HG02884 (cell line): ENCODE results near the gene AUTS2.

ENCODE experiments used
- ATAC-seq: cut with Tn5 transposase; IDR thresholded peaks from one replicate; pipeline ENCODE4 v1.9.1; 2021; ENCODE audit warnings: mild to moderate bottlenecking, moderate library complexity; ENCODE audit not compliant: unreplicated experiment

Gene AUTS2

GRCh38 chr7:70495033-70495376 lies 896.7 kb downstream of the AUTS2 start:
- ATAC-seq: no peak

GRCh38 chr7:70497793-70498192 lies 899.5 kb downstream of the AUTS2 start:
- ATAC-seq: no peak

- no peak for ATAC-seq
Measured at GRCh38 chr7:70498232-70498992, 900.1 kb downstream of the AUTS2 start.

- ATAC-seq: no peak
Measured at GRCh38 chr7:70500261-70500660, 902.0 kb downstream of the AUTS2 start.

- no peak for ATAC-seq
Measured at GRCh38 chr7:70502117-70502863, 904.0 kb downstream of the AUTS2 start.

- no peak for ATAC-seq
Measured at GRCh38 chr7:70504254-70504653, 906.0 kb downstream of the AUTS2 start.

GRCh38 chr7:70505468-70505867 lies 907.2 kb downstream of the AUTS2 start:
- no peak for ATAC-seq

- no peak for ATAC-seq
Measured at GRCh38 chr7:70505886-70506285, 907.6 kb downstream of the AUTS2 start.

GRCh38 chr7:70506434-70506833 lies 908.2 kb downstream of the AUTS2 start:
- ATAC-seq: no peak

GRCh38 chr7:70512144-70512543 lies 913.9 kb downstream of the AUTS2 start:
- no peak for ATAC-seq

- no peak for ATAC-seq
Measured at GRCh38 chr7:70512761-70513160, 914.5 kb downstream of the AUTS2 start.

GRCh38 chr7:70520611-70521010 lies 922.3 kb downstream of the AUTS2 start:
- no peak for ATAC-seq

- ATAC-seq: no peak
Measured at GRCh38 chr7:70523249-70523988, 925.1 kb downstream of the AUTS2 start.

GRCh38 chr7:70523989-70524351 lies 925.7 kb downstream of the AUTS2 start:
- no peak for ATAC-seq

- no peak for ATAC-seq
Measured at GRCh38 chr7:70525991-70526390, 927.7 kb downstream of the AUTS2 start.

GRCh38 chr7:70527520-70528115 lies 929.3 kb downstream of the AUTS2 start:
- ATAC-seq: no peak

- no peak for ATAC-seq
Measured at GRCh38 chr7:70529436-70529835, 931.2 kb downstream of the AUTS2 start.

GRCh38 chr7:70529914-70530585 lies 931.8 kb downstream of the AUTS2 start:
- no peak for ATAC-seq

- ATAC-seq: no peak
Measured at GRCh38 chr7:70533614-70534013, 935.3 kb downstream of the AUTS2 start.

GRCh38 chr7:70539205-70539604 lies 940.9 kb downstream of the AUTS2 start:
- ATAC-seq: no peak

GRCh38 chr7:70539617-70540016 lies 941.3 kb downstream of the AUTS2 start:
- no peak for ATAC-seq
